Measurements from ENCODE around the gene TMEM53. TPM values are rescaled to one million over a fixed set of nuclear protein-coding genes. Genes with fewer than 3 reads are reported as not detected.

TMEM53 gene
- total RNA-seq, 5 donors from 2014 or later (not counting 1 experiment from before 2014, with no cell fraction given), result 1.1 to 2.8 (median 2.2) TPM

DNA sequence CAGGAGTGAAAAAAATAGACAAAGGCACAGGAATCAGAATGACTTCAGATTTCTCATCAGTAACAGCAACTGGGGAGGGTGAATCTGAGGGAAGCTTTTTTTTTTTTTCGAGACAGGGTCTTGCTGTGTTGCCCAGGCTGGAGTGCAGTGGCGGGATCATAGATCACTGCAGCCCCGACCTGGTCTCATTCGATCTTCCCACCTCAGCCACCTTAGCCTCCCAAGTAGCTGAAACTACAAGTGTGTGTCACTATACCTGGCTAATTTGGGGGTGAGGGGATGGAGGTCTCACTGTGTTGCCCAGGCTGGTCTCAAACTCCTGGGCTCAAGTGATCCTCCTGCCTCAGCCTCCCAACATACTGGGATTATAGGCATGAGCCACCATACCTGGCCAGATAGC is 10.9 kb upstream of the TMEM53 start:
- H3K36me3 ChIP-seq (ENCODE audit: control insufficient read depth in 2 of 2, extremely low read depth in 1 of 2, insufficient read depth in 1 of 2, low read length in 1 of 2), result no peaks in the 10 kb centered on the region
- DNase-seq (no peak), ATAC-seq (replicated peaks in 1 of 4) (no peak)
- no peak overlapping the region for H3K4me3 ChIP-seq (ENCODE audit: control insufficient read depth in 1 of 2, extremely low read depth in 1 of 2, low read length in 1 of 2)
- no peaks in the 10 kb centered on the region for H3K27me3 Mint-ChIP-seq
- H3K4me1 ChIP-seq (ENCODE audit: control insufficient read depth in 1 of 2, extremely low read depth in 1 of 2, insufficient read depth in 2 of 2, low read length in 2 of 2), result no peaks in the 10 kb centered on the region
- H3K4me1 Mint-ChIP-seq, result peaks cover 0 to 6% (median 0%) of the 10 kb centered on the region in 3 donors
- H3K27ac Mint-ChIP-seq, result no peak overlapping the region
- no peaks in the 10 kb centered on the region for H3K9me3 ChIP-seq
- H3K36me3 Mint-ChIP-seq, result no peaks in the 10 kb centered on the region
- WGBS (ENCODE audit: insufficient coverage), result no CpG with 5 or more reads among the region's 4 CpGs
- no peaks in the 10 kb centered on the region for H3K9me3 Mint-ChIP-seq
- ChIA-PET CTCF (no interaction called here), POLR2A (no interaction called here)
- H3K27ac ChIP-seq (ENCODE audit: low read length), result no peak overlapping the region
- no peak overlapping the region for H3K4me3 Mint-ChIP-seq
- H3K27me3 ChIP-seq (replicated peaks in 1 of 2; ENCODE audit: control insufficient read depth in 2 of 2, extremely low read depth in 1 of 2, insufficient read depth in 2 of 2, low read length in 1 of 2), result no peaks in the 10 kb centered on the region

DNA sequence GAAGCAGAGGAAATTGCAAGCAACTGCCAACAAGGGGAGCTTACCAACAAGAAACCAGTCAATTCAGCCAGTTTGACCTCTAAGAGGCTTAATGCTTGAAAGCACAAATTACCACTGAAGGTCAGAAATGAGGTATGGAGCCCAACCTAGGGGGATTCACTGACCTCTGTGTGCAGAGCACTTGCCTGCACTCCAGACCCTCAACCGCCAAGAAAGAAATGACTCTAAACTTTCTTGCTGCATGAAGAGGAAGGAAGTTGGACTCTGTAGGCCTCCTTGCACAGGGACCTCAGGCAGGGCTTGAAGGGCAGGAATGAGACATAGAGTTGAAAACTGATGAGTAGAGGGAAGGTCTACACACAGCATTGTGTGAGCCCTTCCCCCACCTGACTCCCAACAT is 10.2 kb upstream of the TMEM53 start:
- POLR2A ChIA-PET, result no interaction called here
- no peak for ATAC-seq (replicated peaks in 1 of 4)
- Mint-ChIP-seq H3K9me3 (no peaks in the 10 kb centered on the region), H3K27me3 (no peaks in the 10 kb centered on the region), H3K4me1 (peaks cover 0 to 6% (median 0%) of the 10 kb centered on the region in 3 donors), H3K4me3 (no peak overlapping the region), H3K36me3 (no peaks in the 10 kb centered on the region), H3K27ac (no peak overlapping the region)
- no peaks in the 10 kb centered on the region for H3K9me3 ChIP-seq
- no peaks in the 10 kb centered on the region for H3K36me3 ChIP-seq (ENCODE audit: control insufficient read depth in 2 of 2, extremely low read depth in 1 of 2, insufficient read depth in 1 of 2, low read length in 1 of 2)
- H3K4me1 ChIP-seq (ENCODE audit: control insufficient read depth in 1 of 2, extremely low read depth in 1 of 2, insufficient read depth in 2 of 2, low read length in 2 of 2), result no peaks in the 10 kb centered on the region
- H3K27me3 ChIP-seq (replicated peaks in 1 of 2; ENCODE audit: control insufficient read depth in 2 of 2, extremely low read depth in 1 of 2, insufficient read depth in 2 of 2, low read length in 1 of 2), result no peaks in the 10 kb centered on the region
- H3K4me3 ChIP-seq (ENCODE audit: control insufficient read depth in 1 of 2, extremely low read depth in 1 of 2, low read length in 1 of 2), result no peak overlapping the region
- CTCF ChIA-PET, result interaction anchor here in 1 of 2 donors (0.6 kb wide), 1 partner anchor 31 kb away, joined by 3 read pairs; no protein-coding TSS in a partner anchor
- DNase-seq, result no peak
- no peak overlapping the region for H3K27ac ChIP-seq (ENCODE audit: low read length)
- WGBS (ENCODE audit: insufficient coverage), result no CpG with 5 or more reads among the region's 1 CpG

DNA sequence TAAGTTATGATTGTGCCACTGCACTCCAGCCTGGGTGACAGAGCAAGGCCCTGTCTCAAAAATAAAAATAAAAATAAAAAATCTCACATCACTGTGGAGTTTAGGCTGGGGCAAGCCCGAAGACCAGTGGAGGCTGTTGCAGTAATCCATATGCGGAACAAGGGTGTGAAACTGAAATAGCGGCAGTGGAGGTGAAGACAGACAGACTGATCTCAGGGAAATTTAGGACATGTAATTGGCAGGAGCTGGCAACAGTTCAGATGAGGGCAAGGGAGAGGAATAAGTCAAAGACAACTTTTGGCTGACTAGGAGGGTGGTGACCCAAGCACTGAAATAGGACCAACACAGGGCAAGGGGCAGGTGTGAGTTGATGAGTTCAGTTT is 8.6 kb upstream of the TMEM53 start:
- Mint-ChIP-seq H3K4me1 (peaks cover 0 to 6% (median 0%) of the 10 kb centered on the region in 3 donors), H3K27ac (no peak overlapping the region), H3K36me3 (no peaks in the 10 kb centered on the region), H3K9me3 (no peaks in the 10 kb centered on the region), H3K27me3 (no peaks in the 10 kb centered on the region), H3K4me3 (no peak overlapping the region)
- DNase-seq (no peak), ATAC-seq (replicated peaks in 1 of 4) (no peak)
- H3K27ac ChIP-seq (ENCODE audit: low read length), result no peak overlapping the region
- ChIA-PET POLR2A (no interaction called here), CTCF (no interaction called here)
- no peaks in the 10 kb centered on the region for H3K4me1 ChIP-seq (ENCODE audit: control insufficient read depth in 1 of 2, extremely low read depth in 1 of 2, insufficient read depth in 2 of 2, low read length in 2 of 2)
- no peaks in the 10 kb centered on the region for H3K27me3 ChIP-seq (replicated peaks in 1 of 2; ENCODE audit: control insufficient read depth in 2 of 2, extremely low read depth in 1 of 2, insufficient read depth in 2 of 2, low read length in 1 of 2)
- H3K36me3 ChIP-seq (ENCODE audit: control insufficient read depth in 2 of 2, extremely low read depth in 1 of 2, insufficient read depth in 1 of 2, low read length in 1 of 2), result no peaks in the 10 kb centered on the region
- no peak overlapping the region for H3K4me3 ChIP-seq (ENCODE audit: control insufficient read depth in 1 of 2, extremely low read depth in 1 of 2, low read length in 1 of 2)
- WGBS (ENCODE audit: insufficient coverage), result 100% methylated on average over 2 of the region's 3 CpGs
- no peaks in the 10 kb centered on the region for H3K9me3 ChIP-seq

DNA sequence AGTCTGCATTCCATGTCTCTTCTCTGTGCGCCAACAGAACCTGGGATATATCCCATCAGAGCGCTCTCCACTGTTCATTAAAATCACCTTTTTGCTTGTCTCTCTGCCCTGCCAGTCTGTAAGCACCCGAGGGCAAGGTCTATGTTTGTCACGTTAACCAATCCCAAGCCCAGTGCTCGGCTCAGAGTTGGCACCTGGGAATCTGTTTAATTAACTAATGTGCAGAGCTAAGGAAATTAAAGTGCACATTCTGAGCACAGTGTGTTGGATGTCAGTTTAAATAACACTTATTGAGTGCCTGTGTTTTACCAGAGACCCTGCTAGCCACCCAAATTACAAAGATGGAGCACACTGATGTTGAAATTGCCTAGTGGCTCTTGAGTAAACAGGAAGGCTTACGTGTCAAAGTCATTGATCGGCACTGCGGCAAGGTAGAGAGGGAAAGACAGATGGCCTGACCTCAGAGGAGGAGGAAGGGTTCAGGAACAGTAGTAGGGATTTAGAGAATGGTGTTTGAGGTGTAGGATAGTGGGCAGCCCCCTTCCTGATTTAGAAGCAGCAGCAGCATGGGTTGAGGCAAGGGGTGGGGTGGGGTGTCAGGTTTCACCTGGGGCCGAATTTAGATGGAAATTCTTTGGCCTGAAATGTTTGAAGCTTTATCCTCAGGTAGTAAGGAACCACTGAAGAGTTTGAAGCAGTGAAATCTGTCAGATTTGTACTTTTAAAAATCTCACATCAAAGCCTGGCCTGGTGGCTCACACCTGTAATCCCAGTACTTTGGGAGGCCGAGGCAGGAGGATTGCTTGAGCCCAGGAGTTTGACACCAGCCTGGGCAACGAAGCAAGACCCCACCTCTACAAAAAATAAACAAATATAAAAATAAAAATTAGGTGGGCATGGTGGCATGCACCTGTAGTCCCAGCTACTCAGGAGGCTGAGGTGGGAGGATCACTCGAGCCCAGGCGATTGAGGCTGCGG is 7.9 kb upstream of the TMEM53 start:
- Histone ChIP-seq H3K27me3 (replicated peaks in 1 of 2; ENCODE audit: control insufficient read depth in 2 of 2, extremely low read depth in 1 of 2, insufficient read depth in 2 of 2, low read length in 1 of 2) (no peaks in the 10 kb centered on the region), H3K4me3 (ENCODE audit: control insufficient read depth in 1 of 2, extremely low read depth in 1 of 2, low read length in 1 of 2) (no peak overlapping the region), H3K27ac (ENCODE audit: low read length) (no peak overlapping the region), H3K9me3 (no peaks in the 10 kb centered on the region), H3K4me1 (ENCODE audit: control insufficient read depth in 1 of 2, extremely low read depth in 1 of 2, insufficient read depth in 2 of 2, low read length in 2 of 2) (no peaks in the 10 kb centered on the region), H3K36me3 (ENCODE audit: control insufficient read depth in 2 of 2, extremely low read depth in 1 of 2, insufficient read depth in 1 of 2, low read length in 1 of 2) (no peaks in the 10 kb centered on the region)
- DNase-seq, result no peak
- no peak for ATAC-seq (replicated peaks in 1 of 4)
- Mint-ChIP-seq H3K4me1 (peaks cover 0 to 6% (median 0%) of the 10 kb centered on the region in 3 donors), H3K36me3 (no peaks in the 10 kb centered on the region), H3K4me3 (no peak overlapping the region), H3K9me3 (no peaks in the 10 kb centered on the region), H3K27me3 (no peaks in the 10 kb centered on the region), H3K27ac (no peak overlapping the region)
- ChIA-PET CTCF (no interaction called here), POLR2A (no interaction called here)
- 100% methylated on average over 6 of the region's 14 CpGs for WGBS (ENCODE audit: insufficient coverage)

DNA sequence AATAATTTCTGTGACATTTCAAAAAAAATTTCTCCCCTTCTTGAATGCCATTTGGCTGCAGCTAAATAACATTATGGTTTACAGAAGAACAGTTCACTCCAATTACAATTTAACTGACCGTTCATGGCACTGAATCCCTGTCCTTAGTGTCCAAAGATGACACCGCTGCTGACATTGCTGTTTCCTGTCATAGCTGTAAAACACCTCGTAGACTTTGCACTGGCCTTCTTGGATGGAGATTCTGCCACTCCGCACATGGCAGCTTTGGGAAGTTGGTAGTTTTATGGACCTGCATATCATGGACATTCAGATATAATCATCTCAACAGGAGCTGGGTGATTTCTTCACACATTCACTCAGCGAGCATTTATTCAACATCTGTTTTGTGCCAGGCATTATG is 5.2 kb upstream of the TMEM53 start:
- Histone ChIP-seq H3K4me1 (ENCODE audit: control insufficient read depth in 1 of 2, extremely low read depth in 1 of 2, insufficient read depth in 2 of 2, low read length in 2 of 2) (peaks cover 0 to 7% of the 10 kb centered on the region in 2 experiments), H3K27ac (ENCODE audit: low read length) (no peak overlapping the region), H3K27me3 (replicated peaks in 1 of 2; ENCODE audit: control insufficient read depth in 2 of 2, extremely low read depth in 1 of 2, insufficient read depth in 2 of 2, low read length in 1 of 2) (no peaks in the 10 kb centered on the region), H3K36me3 (ENCODE audit: control insufficient read depth in 2 of 2, extremely low read depth in 1 of 2, insufficient read depth in 1 of 2, low read length in 1 of 2) (no peaks in the 10 kb centered on the region), H3K9me3 (no peaks in the 10 kb centered on the region), H3K4me3 (ENCODE audit: control insufficient read depth in 1 of 2, extremely low read depth in 1 of 2, low read length in 1 of 2) (no peak overlapping the region)
- Mint-ChIP-seq H3K4me3 (no peak overlapping the region), H3K27me3 (no peaks in the 10 kb centered on the region), H3K36me3 (no peaks in the 10 kb centered on the region), H3K27ac (no peak overlapping the region), H3K9me3 (no peaks in the 10 kb centered on the region), H3K4me1 (peaks cover 6 to 9% (median 7%) of the 10 kb centered on the region in 3 donors)
- DNase-seq (no peak), ATAC-seq (replicated peaks in 1 of 4) (no peak)
- CTCF ChIA-PET, result no interaction called here
- no CpG with 5 or more reads among the region's 5 CpGs for WGBS (ENCODE audit: insufficient coverage)
- POLR2A ChIA-PET, result no interaction called here

DNA sequence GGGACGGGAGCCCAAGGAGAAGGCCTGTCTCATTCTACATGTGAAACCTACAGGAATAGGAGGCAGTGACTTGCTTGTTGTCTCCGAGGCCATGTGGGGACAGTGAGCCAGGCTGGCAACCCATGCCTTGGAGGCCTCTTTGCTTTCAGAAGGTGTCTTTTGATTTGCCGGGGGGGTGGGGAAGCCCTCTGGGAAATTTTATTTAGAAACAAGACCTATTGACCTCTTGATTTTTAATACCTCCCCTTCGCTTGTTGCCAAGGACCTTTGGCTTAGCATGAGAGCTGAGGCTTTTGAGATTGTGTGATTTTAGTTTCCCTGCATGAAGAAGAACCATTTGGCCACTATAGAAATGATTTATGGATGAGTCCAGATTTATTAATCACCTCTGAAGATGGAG is 4.3 kb upstream of the TMEM53 start:
- Histone ChIP-seq H3K36me3 (ENCODE audit: control insufficient read depth in 2 of 2, extremely low read depth in 1 of 2, insufficient read depth in 1 of 2, low read length in 1 of 2) (no peaks in the 10 kb centered on the region), H3K9me3 (no peaks in the 10 kb centered on the region), H3K27ac (ENCODE audit: low read length) (no peak overlapping the region), H3K4me3 (ENCODE audit: control insufficient read depth in 1 of 2, extremely low read depth in 1 of 2, low read length in 1 of 2) (no peak overlapping the region), H3K4me1 (ENCODE audit: control insufficient read depth in 1 of 2, extremely low read depth in 1 of 2, insufficient read depth in 2 of 2, low read length in 2 of 2) (peaks cover 0 to 10% of the 10 kb centered on the region in 2 experiments), H3K27me3 (replicated peaks in 1 of 2; ENCODE audit: control insufficient read depth in 2 of 2, extremely low read depth in 1 of 2, insufficient read depth in 2 of 2, low read length in 1 of 2) (no peaks in the 10 kb centered on the region)
- Mint-ChIP-seq H3K36me3 (no peaks in the 10 kb centered on the region), H3K27me3 (no peaks in the 10 kb centered on the region), H3K9me3 (no peaks in the 10 kb centered on the region), H3K4me1 (peaks cover 10 to 12% (median 10%) of the 10 kb centered on the region in 3 donors), H3K27ac (no peak overlapping the region), H3K4me3 (no peak overlapping the region)
- no CpG with 5 or more reads among the region's 4 CpGs for WGBS (ENCODE audit: insufficient coverage)
- ChIA-PET POLR2A (no interaction called here), CTCF (no interaction called here)
- DNase-seq (no peak), ATAC-seq (replicated peaks in 1 of 4) (no peak)

Measured in T-cell (primary cell).